Nephron progenitor cell (in vitro differentiated cells): ENCODE data around the gene DHX30.

ENCODE experiments used
- DNase-seq: peaks from one replicate; pipeline ENCODE4 v3.0.0; 2021
- H3K27ac Mint-ChIP-seq: 2 replicates; pipeline ENCODE4 v1.8.0; 2021; ENCODE audit warnings: mild to moderate bottlenecking, moderate library complexity, mixed read lengths
- H3K27me3 Mint-ChIP-seq: 2 replicates; pipeline ENCODE4 v1.8.0; 2021; ENCODE audit warnings: mild to moderate bottlenecking, low read depth, mixed read lengths; ENCODE audit not compliant: poor library complexity
- H3K36me3 Mint-ChIP-seq: 2 replicates; pipeline ENCODE4 v1.8.0; 2021; ENCODE audit warnings: low read depth, mixed read lengths
- H3K4me1 Mint-ChIP-seq: 2 replicates; pipeline ENCODE4 v1.8.0; 2021; ENCODE audit warnings: mixed read lengths
- H3K4me3 Mint-ChIP-seq: 2 replicates; pipeline ENCODE4 v1.8.0; 2021; ENCODE audit warnings: mild to moderate bottlenecking, moderate library complexity, mixed read lengths
- H3K9me3 Mint-ChIP-seq: 2 replicates; pipeline ENCODE4 v1.8.0; 2021; ENCODE audit warnings: mild to moderate bottlenecking, moderate library complexity, mixed read lengths
- TF ChIP-seq, protein P1 (sequence below): fragments of 200-600 bp; sonication (generic); IDR thresholded peaks from 2 replicates; pipeline ENCODE4 v1.5.0; 2021; ENCODE audit warnings: antibody characterized with exemption

Gene DHX30

GRCh38 chr3:47849186-47849698 is 46.3 kb downstream of the DHX30 start:
- H3K9me3 Mint-ChIP-seq = no peaks in the 10 kb centered on the region
- TF ChIP-seq, protein P1, sequence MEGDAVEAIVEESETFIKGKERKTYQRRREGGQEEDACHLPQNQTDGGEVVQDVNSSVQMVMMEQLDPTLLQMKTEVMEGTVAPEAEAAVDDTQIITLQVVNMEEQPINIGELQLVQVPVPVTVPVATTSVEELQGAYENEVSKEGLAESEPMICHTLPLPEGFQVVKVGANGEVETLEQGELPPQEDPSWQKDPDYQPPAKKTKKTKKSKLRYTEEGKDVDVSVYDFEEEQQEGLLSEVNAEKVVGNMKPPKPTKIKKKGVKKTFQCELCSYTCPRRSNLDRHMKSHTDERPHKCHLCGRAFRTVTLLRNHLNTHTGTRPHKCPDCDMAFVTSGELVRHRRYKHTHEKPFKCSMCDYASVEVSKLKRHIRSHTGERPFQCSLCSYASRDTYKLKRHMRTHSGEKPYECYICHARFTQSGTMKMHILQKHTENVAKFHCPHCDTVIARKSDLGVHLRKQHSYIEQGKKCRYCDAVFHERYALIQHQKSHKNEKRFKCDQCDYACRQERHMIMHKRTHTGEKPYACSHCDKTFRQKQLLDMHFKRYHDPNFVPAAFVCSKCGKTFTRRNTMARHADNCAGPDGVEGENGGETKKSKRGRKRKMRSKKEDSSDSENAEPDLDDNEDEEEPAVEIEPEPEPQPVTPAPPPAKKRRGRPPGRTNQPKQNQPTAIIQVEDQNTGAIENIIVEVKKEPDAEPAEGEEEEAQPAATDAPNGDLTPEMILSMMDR = no peak
- H3K4me3 Mint-ChIP-seq = no peak overlapping the region
- H3K4me1 Mint-ChIP-seq = peaks cover 19% of the 10 kb centered on the region
- no peaks in the 10 kb centered on the region for H3K27me3 Mint-ChIP-seq
- H3K36me3 Mint-ChIP-seq = peaks cover 15% of the 10 kb centered on the region
- peak overlapping the region; percentile 64 for H3K27ac Mint-ChIP-seq
- DNase-seq = no peak

GRCh38 chr3:47849699-47850563 is 47.0 kb downstream of the DHX30 start:
- Mint-ChIP-seq H3K4me1 (peaks cover 19% of the 10 kb centered on the region), H3K27me3 (no peaks in the 10 kb centered on the region), H3K36me3 (peaks cover 9% of the 10 kb centered on the region), H3K9me3 (no peaks in the 10 kb centered on the region), H3K27ac (peak overlapping the region; percentile 97), H3K4me3 (no peak overlapping the region)
- TF ChIP-seq, protein P1 = no peak
- DNase-seq = no peak

DNA sequence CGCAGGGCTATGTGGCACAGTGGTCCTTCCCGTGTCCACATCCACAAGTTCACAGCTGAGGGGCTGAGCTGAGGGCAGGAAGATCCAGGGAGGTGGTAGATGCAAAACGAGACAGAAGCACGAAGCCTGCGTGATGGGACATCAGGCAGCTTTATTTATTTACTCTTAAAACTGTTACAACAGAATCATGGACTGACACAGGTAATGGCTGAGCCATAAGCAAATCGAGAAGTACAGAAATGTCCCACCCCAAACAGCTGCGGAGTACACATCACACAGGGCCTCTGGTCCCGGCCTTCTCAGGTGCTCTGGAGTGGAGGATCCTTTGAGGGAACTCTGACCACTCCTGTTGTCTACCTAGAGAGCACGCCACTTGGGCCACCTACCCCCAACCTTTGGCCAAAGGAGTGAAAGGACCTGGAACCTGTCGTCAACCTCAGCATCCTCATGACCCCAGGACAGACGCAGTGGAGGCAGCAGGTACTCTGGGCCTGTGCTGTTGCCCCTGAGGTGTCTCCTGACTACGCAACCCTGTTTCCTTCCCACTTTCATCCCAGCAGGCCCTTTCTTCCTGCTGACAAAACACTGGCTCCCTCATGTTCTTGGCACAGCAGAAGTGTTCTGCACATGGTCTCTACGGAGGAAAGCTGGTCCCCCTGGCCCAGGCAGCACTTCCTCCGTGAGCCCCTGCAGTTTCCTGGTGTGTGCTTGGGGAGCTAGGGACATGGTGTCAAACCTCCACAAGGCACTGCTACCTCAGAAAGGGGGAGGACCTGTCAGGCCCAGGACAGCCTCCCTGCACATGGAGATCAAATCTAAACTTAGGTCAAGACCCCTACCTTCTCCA is 47.8 kb downstream of the DHX30 start:
- TF ChIP-seq, protein P1 = no peak
- no peak for DNase-seq
- Mint-ChIP-seq H3K27ac (peak overlapping the region; percentile 97), H3K9me3 (no peaks in the 10 kb centered on the region), H3K4me1 (peaks cover 19% of the 10 kb centered on the region), H3K36me3 (peaks cover 13% of the 10 kb centered on the region), H3K27me3 (no peaks in the 10 kb centered on the region), H3K4me3 (no peak overlapping the region)

DNA sequence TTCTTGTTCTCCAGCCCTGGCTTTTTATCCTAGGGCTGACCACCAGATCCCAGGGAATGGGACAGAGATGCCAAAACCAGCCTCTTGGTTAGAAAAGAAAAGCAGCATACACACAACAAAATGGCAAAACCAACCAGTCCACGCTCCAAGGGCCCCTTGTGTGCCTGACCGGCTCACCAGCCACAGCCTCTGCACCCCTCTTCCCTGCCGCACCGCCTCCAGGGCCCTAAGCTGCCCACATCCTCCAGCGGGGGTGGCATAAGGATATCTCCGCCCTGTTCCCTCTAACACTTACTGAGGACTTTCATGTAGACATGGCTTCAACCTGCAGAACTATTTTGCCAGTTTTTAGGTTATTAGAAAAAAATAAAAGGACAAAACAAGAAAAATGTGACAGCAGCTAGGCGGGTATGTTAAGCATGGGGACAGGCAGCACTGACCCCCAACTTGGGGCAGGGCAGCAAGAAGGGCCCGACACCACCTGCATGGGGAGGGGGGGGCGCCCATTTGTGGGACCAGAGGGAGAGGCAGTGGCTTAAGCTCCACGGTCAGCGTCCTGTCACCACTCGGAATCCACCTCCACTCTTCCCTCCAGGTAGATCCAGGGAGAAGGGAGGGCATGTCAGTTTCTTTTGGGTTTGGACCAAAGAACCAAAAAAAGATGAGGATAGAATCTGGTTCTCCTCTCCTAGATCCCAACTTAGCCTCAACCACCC is 49.1 kb downstream of the DHX30 start:
- DNase-seq = no peak
- peaks cover 18% of the 10 kb centered on the region for H3K36me3 Mint-ChIP-seq
- peak overlapping the region; percentile 97 for H3K27ac Mint-ChIP-seq
- peaks cover 19% of the 10 kb centered on the region for H3K4me1 Mint-ChIP-seq
- no peak overlapping the region for H3K4me3 Mint-ChIP-seq
- no peaks in the 10 kb centered on the region for H3K27me3 Mint-ChIP-seq
- TF ChIP-seq, protein P1 = no peak
- H3K9me3 Mint-ChIP-seq = no peaks in the 10 kb centered on the region

GRCh38 chr3:47852604-47853602 is 50.0 kb downstream of the DHX30 start:
- peaks cover 19% of the 10 kb centered on the region for H3K4me1 Mint-ChIP-seq
- no peak overlapping the region for H3K4me3 Mint-ChIP-seq
- TF ChIP-seq, protein P1 = no peak
- H3K36me3 Mint-ChIP-seq = peaks cover 22% of the 10 kb centered on the region
- H3K9me3 Mint-ChIP-seq = no peaks in the 10 kb centered on the region
- H3K27me3 Mint-ChIP-seq = no peaks in the 10 kb centered on the region
- no peak for DNase-seq
- H3K27ac Mint-ChIP-seq = peak overlapping the region; percentile 97
